SK-N-MC (cell line): Measurements from ENCODE around the gene RAC2.

ENCODE experiments used
- DNase-seq: peaks from one replicate; pipeline ENCODE4 v3.0.0-alpha.2; 2011; ENCODE audit warnings: low read depth, low spot score
- H3K27ac ChIP-seq: fragments of 200-600 bp; sonication (generic); 2 replicates; pipeline ENCODE4 v1.5.1; 2016; ENCODE audit warnings: mixed run types
- H3K36me3 ChIP-seq: fragments of 200-600 bp; sonication (generic); 2 replicates; pipeline ENCODE4 v1.6.1; 2017; ENCODE audit warnings: antibody characterized with exemption, low read length, mixed read lengths; ENCODE audit not compliant: insufficient read depth
- H3K4me3 ChIP-seq: fragments of 200-600 bp; sonication (generic); 2 replicates; pipeline ENCODE4 v1.5.1; 2016
- H3K9ac ChIP-seq: fragments of 200-600 bp; sonication (generic); 2 replicates; pipeline ENCODE4 v1.8.0; 2017; ENCODE audit warnings: mixed run types, mixed read lengths; ENCODE audit not compliant: insufficient read length
- H3K9me3 ChIP-seq: fragments of 200-600 bp; sonication (generic); 2 replicates; pipeline ENCODE4 v1.6.1; 2017; ENCODE audit warnings: low read depth, mild to moderate bottlenecking, antibody characterized with exemption, low read length, moderate library complexity, mixed read lengths
- EZH2 ChIP-seq: fragments of 200-600 bp; sonication (generic); IDR thresholded peaks from one replicate; pipeline ENCODE4 v1.6.1; 2017; ENCODE audit warnings: antibody characterized with exemption
- FOXP2 ChIP-seq: optimal IDR thresholded peaks from 2 replicates; pipeline ENCODE3; 2011; ENCODE audit warnings: mild to moderate bottlenecking, moderate library complexity; ENCODE audit not compliant: insufficient read depth; ENCODE audit errors: extremely low read length, control extremely low read depth
- POLR2AphosphoS5 ChIP-seq: IDR thresholded peaks from 2 replicates; pipeline ENCODE4 v1.6.1; 2012; ENCODE audit warnings: mild to moderate bottlenecking, low read depth, low read length, borderline replicate concordance

Gene RAC2

GRCh38 chr22:37213218-37213855, 30.7 kb downstream of the RAC2 start:
- no peak for TF ChIP-seq POLR2AphosphoS5
- TF ChIP-seq EZH2 = no peak
- TF ChIP-seq FOXP2 = no peak
- H3K4me3 ChIP-seq = no peak overlapping the region
- DNase-seq = no peak
- H3K9ac ChIP-seq = no peak overlapping the region
- H3K27ac ChIP-seq = no peak overlapping the region
- no peaks in the 10 kb centered on the region for H3K9me3 ChIP-seq
- no peaks in the 10 kb centered on the region for H3K36me3 ChIP-seq

GRCh38 chr22:37212174-37212906, 31.7 kb downstream of the RAC2 start, which contains the start of gene SSTR3:
Gene SSTR3, minus strand, starts transcription at chr22:37212477. Its CDS starts 4,674 bp downstream, at chr22:37207803.
- no peak within 1 kb of the TSS for H3K9ac ChIP-seq

GRCh38 chr22:37211866-37212173, 32.2 kb downstream of the RAC2 start:
- no peak overlapping the region for H3K4me3 ChIP-seq

More at GRCh38 chr22:37212174-37212906, 31.7 kb downstream of the RAC2 start, which contains the start of gene SSTR3:
- Histone ChIP-seq H3K27ac (no peak within 1 kb of the TSS), H3K4me3 (no peak within 1 kb of the TSS), H3K36me3 (no peaks in the 10 kb centered on the region), H3K9me3 (no peaks in the 10 kb centered on the region)
- no peak for DNase-seq
- TF ChIP-seq FOXP2 (no peak), POLR2AphosphoS5 (no peak), EZH2 (no peak)

GRCh38 chr22:37211075-37211865, 32.8 kb downstream of the RAC2 start:
- Histone ChIP-seq H3K9me3 (no peaks in the 10 kb centered on the region), H3K4me3 (no peak overlapping the region), H3K9ac (no peak overlapping the region), H3K36me3 (no peaks in the 10 kb centered on the region), H3K27ac (no peak overlapping the region)
- DNase-seq = no peak
- TF ChIP-seq EZH2 = no peak
- TF ChIP-seq FOXP2 = no peak
- no peak for TF ChIP-seq POLR2AphosphoS5

More at GRCh38 chr22:37211866-37212173, 32.2 kb downstream of the RAC2 start:
- Histone ChIP-seq H3K27ac (no peak overlapping the region), H3K9ac (no peak overlapping the region), H3K36me3 (no peaks in the 10 kb centered on the region), H3K9me3 (no peaks in the 10 kb centered on the region)
- TF ChIP-seq EZH2 (no peak), FOXP2 (no peak), POLR2AphosphoS5 (no peak)
- DNase-seq = no peak

GRCh38 chr22:37210041-37210803, 33.8 kb downstream of the RAC2 start:
- no peaks in the 10 kb centered on the region for H3K9me3 ChIP-seq
- TF ChIP-seq EZH2 (no peak), POLR2AphosphoS5 (no peak), FOXP2 (no peak)
- DNase-seq = no peak
- no peak overlapping the region for H3K9ac ChIP-seq
- H3K4me3 ChIP-seq = no peak overlapping the region
- H3K27ac ChIP-seq = no peak overlapping the region
- no peaks in the 10 kb centered on the region for H3K36me3 ChIP-seq

- H3K9me3 ChIP-seq = no peaks in the 10 kb centered on the region
- no peak overlapping the region for H3K27ac ChIP-seq
- DNase-seq = no peak
- H3K9ac ChIP-seq = no peak overlapping the region
- H3K36me3 ChIP-seq = no peaks in the 10 kb centered on the region
- TF ChIP-seq FOXP2 (no peak), POLR2AphosphoS5 (no peak), EZH2 (no peak)
- H3K4me3 ChIP-seq = no peak overlapping the region
These were observed 34.8 kb downstream of the RAC2 start for GRCh38 chr22:37209140-37209845.

- H3K4me3 ChIP-seq = no peak overlapping the region
- H3K9ac ChIP-seq = no peak overlapping the region
- DNase-seq = no peak
- TF ChIP-seq EZH2 = no peak
- no peak for TF ChIP-seq POLR2AphosphoS5
- no peak for TF ChIP-seq FOXP2
- no peaks in the 10 kb centered on the region for H3K9me3 ChIP-seq
- no peak overlapping the region for H3K27ac ChIP-seq
- no peaks in the 10 kb centered on the region for H3K36me3 ChIP-seq
These were observed 35.5 kb downstream of the RAC2 start for GRCh38 chr22:37208401-37209139.
